Esophagus squamous epithelium (tissue), 5 donors: ENCODE results near the gene ZNF789. TPM values are rescaled to one million over a fixed set of nuclear protein-coding genes. Genes with fewer than 3 reads are reported as not detected.
A peak's percentile ranks its signal among the peaks of the same experiment; 100 is the strongest.

Experiments
- DNase-seq: peaks from one replicate; lab custom pipeline; 2025; lab: John Stamatoyannopoulos, UW
- H3K27ac ChIP-seq, 4 donors: fragments of 200-600 bp; sonication (generic); one replicate each; pipeline ENCODE4 v1.5.1; 2016 to 2019; ENCODE audit warnings: mild to moderate bottlenecking in 1 of 4
- H3K27me3 ChIP-seq, 4 donors: fragments of 200-600 bp; sonication (generic); 1 replicate in 3 of 4; 2 replicates in 1 of 4; pipeline versions ENCODE4 v1.5.1 to v1.6.0; 2017 to 2021; ENCODE audit warnings: antibody characterized with exemption in 1 of 4
- H3K36me3 ChIP-seq, 3 donors: fragments of 200-600 bp; sonication (generic); one replicate each; pipeline ENCODE4 v1.5.1; 2016 to 2019
- H3K4me1 ChIP-seq, 3 donors: fragments of 200-600 bp; sonication (generic); one replicate each; pipeline ENCODE4 v1.5.1; 2017 to 2019
- H3K4me3 ChIP-seq, 4 donors: fragments of 200-600 bp; sonication (generic); 1 replicate in 3 of 4; 2 replicates in 1 of 4; pipeline ENCODE4 v1.5.1; 2016 to 2019; ENCODE audit warnings: mild to moderate bottlenecking in 2 of 4, moderate library complexity in 1 of 4
- H3K9me3 ChIP-seq, 3 donors: fragments of 200-600 bp; sonication (generic); one replicate each; pipeline ENCODE4 v1.5.1; 2016 to 2019
- POLR2A ChIP-seq, 4 donors: fragments of 450-650 bp; IDR thresholded peaks; one replicate each; pipeline ENCODE4 v1.6.1; 2017; ENCODE audit warnings: antibody characterized with exemption in 4 of 4, mild to moderate bottlenecking in 4 of 4, moderate library complexity in 3 of 4
- WGBS, 2 donors: methylation state at CpG; one replicate each; pipeline ENCODE4 v1.1.5; 2018; 5-methylcytosine and 5-hydroxymethylcytosine counted together
- intact Hi-C: fragments of 100-400 bp; cut with DNase I; formaldehyde crosslinking; loops from one replicate; pipeline ENCODE4 v1.15.0; 2022
- total RNA-seq, 4 donors: library from RNA; depleted of rRNA; stranded (reverse); fragments of >200 nt; gene quantifications; one replicate each; pipeline ENCODE4 v1.1.0, GENCODE V29; 2016
- TF ChIP-seq, protein P1 (sequence below), 6 experiments: fragments of 450-650 bp in 4 of 6; fragments of 200-600 bp in 2 of 6; sonication (generic) in 2 of 6; IDR thresholded peaks; one replicate each; pipeline ENCODE4 v1.5.1; 2016 to 2019; ENCODE audit warnings: antibody characterized with exemption in 6 of 6, mild to moderate bottlenecking in 4 of 6, moderate library complexity in 4 of 6
- donor health status: DM: yes; HTN: yes; CAD: no.

ZNF789 gene
- total RNA-seq, 4 donors from 2014 or later, result 2.5 to 8.6 (median 5.3) TPM

- no peaks in the 10 kb centered on the region for H3K9me3 ChIP-seq
- H3K36me3 ChIP-seq, result peaks cover 0 to 65% (median 0%) of the 10 kb centered on the region in 3 donors
- intact Hi-C loops, result no loop called here
- H3K27me3 ChIP-seq, result no peaks in the 10 kb centered on the region
- H3K4me1 ChIP-seq, result peaks cover 3 to 24% (median 4%) of the 10 kb centered on the region in 3 donors
- TF ChIP-seq, protein P1, sequence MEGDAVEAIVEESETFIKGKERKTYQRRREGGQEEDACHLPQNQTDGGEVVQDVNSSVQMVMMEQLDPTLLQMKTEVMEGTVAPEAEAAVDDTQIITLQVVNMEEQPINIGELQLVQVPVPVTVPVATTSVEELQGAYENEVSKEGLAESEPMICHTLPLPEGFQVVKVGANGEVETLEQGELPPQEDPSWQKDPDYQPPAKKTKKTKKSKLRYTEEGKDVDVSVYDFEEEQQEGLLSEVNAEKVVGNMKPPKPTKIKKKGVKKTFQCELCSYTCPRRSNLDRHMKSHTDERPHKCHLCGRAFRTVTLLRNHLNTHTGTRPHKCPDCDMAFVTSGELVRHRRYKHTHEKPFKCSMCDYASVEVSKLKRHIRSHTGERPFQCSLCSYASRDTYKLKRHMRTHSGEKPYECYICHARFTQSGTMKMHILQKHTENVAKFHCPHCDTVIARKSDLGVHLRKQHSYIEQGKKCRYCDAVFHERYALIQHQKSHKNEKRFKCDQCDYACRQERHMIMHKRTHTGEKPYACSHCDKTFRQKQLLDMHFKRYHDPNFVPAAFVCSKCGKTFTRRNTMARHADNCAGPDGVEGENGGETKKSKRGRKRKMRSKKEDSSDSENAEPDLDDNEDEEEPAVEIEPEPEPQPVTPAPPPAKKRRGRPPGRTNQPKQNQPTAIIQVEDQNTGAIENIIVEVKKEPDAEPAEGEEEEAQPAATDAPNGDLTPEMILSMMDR (IDR thresholded peaks at IDR 0.05), result no peak
- TF ChIP-seq POLR2A (IDR thresholded peaks at IDR 0.05), result no peak
- no peak for DNase-seq
- 55 to 82% methylated on average over 7 to 9 of the region's 15 CpGs for WGBS, 2 donors
- no peak overlapping the region for H3K4me3 ChIP-seq
- H3K27ac ChIP-seq, result peak overlapping the region in 3 of 4 donors; percentile 10 to 39 (median 25)
Observed at GRCh38 chr7:99478464-99479440, 6.1 kb downstream of the ZNF789 start.

DNA sequence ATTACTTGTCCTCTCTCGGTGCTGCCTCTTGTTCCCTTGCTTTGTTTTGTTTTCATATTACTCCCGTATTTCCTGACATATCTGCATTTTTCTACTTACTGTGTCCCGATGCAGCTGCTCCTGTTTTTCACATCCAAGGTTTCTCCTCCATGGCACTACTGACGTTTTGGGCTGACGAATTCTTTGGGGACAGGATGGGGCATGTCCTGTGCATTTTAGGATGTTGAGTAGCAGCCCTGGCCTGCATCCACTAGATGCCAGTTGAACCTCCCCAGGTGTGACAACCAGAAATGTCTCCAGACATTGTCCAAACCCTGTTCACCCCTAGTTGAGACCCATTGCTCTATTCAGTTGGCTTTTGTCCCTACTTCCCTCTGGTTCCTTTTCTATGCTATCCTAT lies 12.4 kb downstream of the ZNF789 start:
- no peak for DNase-seq
- no peak overlapping the region for H3K27ac ChIP-seq
- no peak overlapping the region for H3K4me3 ChIP-seq
- H3K27me3 ChIP-seq, result no peaks in the 10 kb centered on the region
- intact Hi-C loops, result no loop called here
- WGBS, 2 donors, result 45 to 47% methylated on average over 5 of the region's 5 CpGs
- no peaks in the 10 kb centered on the region for H3K9me3 ChIP-seq
- TF ChIP-seq, protein P1 (IDR thresholded peaks at IDR 0.05), result no peak
- no peak for TF ChIP-seq POLR2A (IDR thresholded peaks at IDR 0.05)
- peaks cover 0 to 51% (median 0%) of the 10 kb centered on the region in 3 donors for H3K36me3 ChIP-seq
- peaks cover 0 to 7% (median 0%) of the 10 kb centered on the region in 3 donors for H3K4me1 ChIP-seq

GRCh38 chr7:99489235-99489634 lies 16.5 kb downstream of the ZNF789 start:
- Histone ChIP-seq H3K4me3 (no peak overlapping the region), H3K27ac (no peak overlapping the region), H3K36me3 (peaks cover 9 to 50% (median 12%) of the 10 kb centered on the region in 3 donors), H3K9me3 (peaks cover 0 to 13% (median 12%) of the 10 kb centered on the region in 3 donors), H3K4me1 (peaks cover 0 to 7% (median 0%) of the 10 kb centered on the region in 3 donors), H3K27me3 (no peaks in the 10 kb centered on the region)
- WGBS, 2 donors, result 85 to 96% methylated on average over 4 of the region's 4 CpGs
- TF ChIP-seq, protein P1 (IDR thresholded peaks at IDR 0.05), result no peak
- no peak for TF ChIP-seq POLR2A (IDR thresholded peaks at IDR 0.05)
- DNase-seq, result no peak
- intact Hi-C loops, result no loop called here

- WGBS, 2 donors, result 61 to 69% methylated on average over 3 of the region's 3 CpGs
- H3K9me3 ChIP-seq, result peaks cover 0 to 28% (median 21%) of the 10 kb centered on the region in 3 donors
- no peak overlapping the region for H3K27ac ChIP-seq
- H3K4me3 ChIP-seq, result no peak overlapping the region
- intact Hi-C loops, result no loop called here
- no peaks in the 10 kb centered on the region for H3K4me1 ChIP-seq
- no peak for TF ChIP-seq POLR2A (IDR thresholded peaks at IDR 0.05)
- TF ChIP-seq, protein P1 (IDR thresholded peaks at IDR 0.05), result no peak
- no peak for DNase-seq
- H3K36me3 ChIP-seq, result peaks cover 15 to 55% (median 26%) of the 10 kb centered on the region in 3 donors
- no peaks in the 10 kb centered on the region for H3K27me3 ChIP-seq
Observed at GRCh38 chr7:99490878-99491277, 18.2 kb downstream of the ZNF789 start.

DNA sequence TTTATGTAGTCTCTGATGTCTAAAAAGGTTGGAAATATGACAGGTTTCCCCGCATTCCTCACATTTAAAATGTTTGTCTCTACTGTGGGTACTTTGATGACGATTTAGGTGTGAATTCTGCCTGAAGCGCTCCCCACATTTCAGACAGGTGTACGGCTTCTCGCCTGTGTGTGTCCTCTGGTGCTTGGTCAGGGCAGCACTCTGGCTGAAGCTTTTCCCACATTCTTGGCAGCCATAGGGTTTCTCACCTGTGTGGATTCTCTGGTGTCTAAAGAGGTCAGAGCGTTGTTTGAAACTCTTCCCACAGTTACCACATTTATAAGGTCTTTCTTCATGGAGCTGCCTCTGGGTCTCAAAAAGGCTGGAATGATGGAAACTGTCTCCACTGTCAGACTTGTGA lies 21.1 kb downstream of the ZNF789 start:
- H3K36me3 ChIP-seq, result peaks cover 24 to 84% (median 26%) of the 10 kb centered on the region in 3 donors
- H3K27ac ChIP-seq, result no peak overlapping the region
- no peaks in the 10 kb centered on the region for H3K27me3 ChIP-seq
- no peak overlapping the region for H3K4me3 ChIP-seq
- peaks cover 0 to 28% (median 21%) of the 10 kb centered on the region in 3 donors for H3K9me3 ChIP-seq
- TF ChIP-seq POLR2A (IDR thresholded peaks at IDR 0.05), result no peak
- TF ChIP-seq, protein P1 (IDR thresholded peaks at IDR 0.05), result no peak
- WGBS, 2 donors, result 92 to 100% methylated on average over 3 to 6 of the region's 6 CpGs
- no peak for DNase-seq
- intact Hi-C loops, result no loop called here
- peaks cover 16 to 20% (median 16%) of the 10 kb centered on the region in 3 donors for H3K4me1 ChIP-seq
